Progenitor cell of endocrine pancreas (in vitro differentiated cells): Measurements from ENCODE around the gene PAIP2. TPM values are rescaled to one million over a fixed set of nuclear protein-coding genes. Genes with fewer than 3 reads are reported as not detected.

ENCODE experiments used
- DNase-seq: peaks from one replicate; pipeline ENCODE4 v3.0.0; 2021; ENCODE audit warnings: low spot score; ENCODE audit not compliant: unreplicated experiment
- H3K27ac Mint-ChIP-seq: 2 replicates; pipeline ENCODE4 v1.8.0; 2021; ENCODE audit warnings: mild to moderate bottlenecking, moderate library complexity, mixed read lengths
- H3K27me3 Mint-ChIP-seq: 2 replicates; pipeline ENCODE4 v1.8.0; 2021; ENCODE audit warnings: mixed read lengths
- H3K36me3 Mint-ChIP-seq: 2 replicates; pipeline ENCODE4 v1.8.0; 2022; ENCODE audit warnings: mixed read lengths; ENCODE audit not compliant: insufficient read depth
- H3K4me1 Mint-ChIP-seq: 2 replicates; pipeline ENCODE4 v1.8.0; 2021; ENCODE audit warnings: low read depth, mixed read lengths
- H3K4me3 Mint-ChIP-seq: 2 replicates; pipeline ENCODE4 v1.8.0; 2021; ENCODE audit warnings: low read depth, mild to moderate bottlenecking, moderate library complexity, mixed read lengths
- H3K9me3 Mint-ChIP-seq: 2 replicates; pipeline ENCODE4 v1.8.0; 2021; ENCODE audit warnings: low read depth, mixed read lengths
- CTCF ChIP-seq: fragments of 200-600 bp; sonication (generic); IDR thresholded peaks from one replicate; pipeline ENCODE4 v1.5.0; 2021; ENCODE audit warnings: antibody characterized with exemption, mild to moderate bottlenecking; ENCODE audit not compliant: unreplicated experiment
- total RNA-seq: library from RNA; stranded (reverse); gene quantifications from 2 replicates; pipeline ENCODE4 v1.2.1, GENCODE V29; 2021

Gene PAIP2
- total RNA-seq, 1 donor from 2014 or later: 97.4 TPM

- no peaks in the 10 kb centered on the region for H3K4me1 Mint-ChIP-seq
- H3K9me3 Mint-ChIP-seq: no peaks in the 10 kb centered on the region
- DNase-seq: no peak
- H3K4me3 Mint-ChIP-seq: no peak overlapping the region
- no peak overlapping the region for H3K27ac Mint-ChIP-seq
- H3K36me3 Mint-ChIP-seq: peaks cover 5% of the 10 kb centered on the region
- no peaks in the 10 kb centered on the region for H3K27me3 Mint-ChIP-seq
- no peak for TF ChIP-seq CTCF
Measured at GRCh38 chr5:139376364-139376763, 34.7 kb downstream of the PAIP2 start.

- H3K4me3 Mint-ChIP-seq: no peak overlapping the region
- TF ChIP-seq CTCF: no peak
- peaks cover 5% of the 10 kb centered on the region for H3K36me3 Mint-ChIP-seq
- H3K27me3 Mint-ChIP-seq: no peaks in the 10 kb centered on the region
- no peaks in the 10 kb centered on the region for H3K9me3 Mint-ChIP-seq
- H3K27ac Mint-ChIP-seq: no peak overlapping the region
- peaks cover 3% of the 10 kb centered on the region for H3K4me1 Mint-ChIP-seq
- DNase-seq: no peak
Measured at GRCh38 chr5:139377226-139377625, 35.6 kb downstream of the PAIP2 start.

DNA sequence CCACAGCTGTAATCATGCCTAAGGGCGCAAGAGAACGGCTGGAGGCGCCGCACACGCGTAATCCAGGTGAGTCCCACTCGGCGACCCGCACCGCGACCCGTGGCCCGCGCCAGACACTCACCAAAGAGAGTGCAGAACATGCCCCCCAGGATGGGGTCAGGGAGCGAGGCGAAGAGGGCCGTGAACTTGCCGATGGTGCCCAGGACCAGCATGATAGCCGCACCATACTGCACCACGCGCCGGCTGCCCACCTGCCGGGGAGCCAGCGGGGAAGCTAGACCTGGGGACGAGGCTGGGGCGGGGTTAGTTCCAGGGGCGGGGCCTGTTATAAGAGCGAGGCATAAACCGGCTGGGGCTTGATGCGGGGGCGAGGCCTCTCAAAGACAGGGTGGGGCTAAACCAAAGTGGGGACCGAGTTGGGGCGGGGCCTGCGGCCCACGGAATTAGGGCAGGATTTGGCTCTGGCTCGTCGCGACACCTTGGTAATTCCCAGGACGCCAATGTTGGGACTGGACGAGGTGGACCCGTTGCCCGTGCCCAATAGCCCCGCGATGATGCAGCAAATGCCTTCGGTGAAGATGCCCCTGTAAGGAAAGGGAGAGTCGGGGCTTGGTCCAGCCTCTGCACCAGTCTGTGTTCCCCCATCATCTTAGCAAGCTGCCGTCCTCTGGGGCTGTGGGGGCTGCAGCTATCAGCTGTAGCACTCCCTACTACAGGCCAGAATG lies 36.6 kb downstream of the PAIP2 start:
- H3K27ac Mint-ChIP-seq: no peak overlapping the region
- H3K4me3 Mint-ChIP-seq: no peak overlapping the region
- TF ChIP-seq CTCF: no peak
- DNase-seq: no peak
- no peaks in the 10 kb centered on the region for H3K27me3 Mint-ChIP-seq
- peaks cover 5% of the 10 kb centered on the region for H3K36me3 Mint-ChIP-seq
- H3K4me1 Mint-ChIP-seq: peaks cover 8% of the 10 kb centered on the region
- no peaks in the 10 kb centered on the region for H3K9me3 Mint-ChIP-seq

DNA sequence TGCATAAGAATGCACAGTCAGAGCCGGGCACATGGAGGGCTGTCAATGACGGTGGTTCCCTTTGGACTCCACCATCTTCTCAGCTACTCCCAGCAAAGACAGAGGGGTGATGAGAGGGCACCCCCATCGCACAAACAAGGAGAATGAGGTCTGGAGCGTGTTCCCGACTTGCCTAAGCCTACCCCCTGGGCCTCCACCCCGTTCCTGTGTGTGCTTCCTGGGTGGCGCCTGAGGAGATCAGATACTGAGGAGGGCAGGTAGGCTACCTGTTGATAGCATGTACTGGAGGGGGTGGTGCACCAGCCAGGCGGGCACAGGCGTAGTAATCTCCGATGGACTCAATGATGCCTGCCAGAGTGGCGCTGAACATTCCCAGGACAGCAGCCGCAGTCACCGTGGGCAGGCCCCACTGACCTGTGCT lies 37.3 kb downstream of the PAIP2 start:
- Mint-ChIP-seq H3K9me3 (no peaks in the 10 kb centered on the region), H3K4me1 (peaks cover 12% of the 10 kb centered on the region), H3K4me3 (no peak overlapping the region), H3K27me3 (no peaks in the 10 kb centered on the region), H3K27ac (no peak overlapping the region), H3K36me3 (peaks cover 2% of the 10 kb centered on the region)
- DNase-seq: no peak
- TF ChIP-seq CTCF: no peak

DNA sequence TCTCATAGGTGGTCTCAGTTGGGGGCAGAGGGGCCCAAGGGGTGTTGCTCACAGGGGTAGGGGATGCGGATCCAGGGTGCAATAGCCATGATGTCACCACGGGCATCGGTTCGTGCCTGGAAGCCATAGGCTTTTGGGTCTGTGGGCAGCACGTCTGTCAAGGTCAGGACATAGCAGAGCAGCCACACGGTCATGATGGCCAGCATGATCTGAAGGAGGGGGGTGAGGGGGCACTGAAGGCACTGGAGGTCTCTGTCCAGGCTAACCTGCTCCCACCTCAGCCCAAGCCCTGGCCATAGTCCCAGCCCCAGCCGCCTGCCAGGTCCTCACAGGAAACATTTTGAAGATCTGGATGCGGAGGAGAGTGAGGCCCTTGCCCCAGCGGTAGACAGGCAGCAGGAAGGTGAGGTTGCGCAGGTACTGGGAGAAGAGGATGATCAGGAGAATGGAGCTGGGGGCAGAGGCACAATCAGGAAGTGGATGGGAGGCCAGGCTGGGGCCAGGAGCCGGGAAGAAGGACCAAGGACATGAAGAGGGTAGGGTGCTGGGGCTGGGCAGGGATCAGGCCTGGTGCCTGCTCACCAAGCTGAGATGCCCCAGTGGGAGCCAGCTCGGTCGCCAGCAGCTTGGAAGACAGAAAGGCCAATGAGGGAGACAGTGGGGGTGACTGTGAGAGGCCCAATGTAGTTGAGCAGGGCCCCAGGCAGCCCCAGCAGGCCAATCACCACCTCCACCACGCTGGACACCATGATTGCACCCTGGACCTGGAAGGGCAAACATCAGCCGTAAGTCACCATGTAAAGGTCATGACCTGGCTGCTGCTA lies 38.2 kb downstream of the PAIP2 start:
- peaks cover 2% of the 10 kb centered on the region for H3K36me3 Mint-ChIP-seq
- H3K9me3 Mint-ChIP-seq: no peaks in the 10 kb centered on the region
- no peaks in the 10 kb centered on the region for H3K27me3 Mint-ChIP-seq
- H3K4me3 Mint-ChIP-seq: no peak overlapping the region
- TF ChIP-seq CTCF: no peak
- no peak overlapping the region for H3K27ac Mint-ChIP-seq
- no peak for DNase-seq
- H3K4me1 Mint-ChIP-seq: peaks cover 15% of the 10 kb centered on the region
